Lung (tissue), 12 donors: ENCODE results near the gene DCDC1. TPM values are rescaled to one million over a fixed set of nuclear protein-coding genes. Genes with fewer than 3 reads are reported as not detected.

Experiments
- ATAC-seq: fragments of 200-7000 bp; cut with Tn5 transposase; one replicate; pipeline ENCODE4 v1.9.1; 2020; ENCODE audit warnings: moderate number of reproducible peaks; ENCODE audit not compliant: insufficient read depth, low FRiP score
- DNase-seq, 3 donors: peaks; one replicate each; pipeline ENCODE4 v3.0.0-alpha.2; 2013 to 2017
- H3K27ac ChIP-seq, 2 donors: one replicate each; pipeline ENCODE4 v1.5.1; 2013; ENCODE audit warnings: mild to moderate bottlenecking in 2 of 2, moderate library complexity in 2 of 2, control low read depth in 1 of 2, inconsistent platforms in 1 of 2, low read depth in 1 of 2, low read length in 1 of 2
- H3K27me3 ChIP-seq, 3 donors: one replicate each; pipeline ENCODE4 v1.5.1; 2013; ENCODE audit warnings: low read length in 2 of 3; ENCODE audit not compliant: control insufficient read depth in 3 of 3, insufficient read depth in 3 of 3
- H3K36me3 ChIP-seq, 4 donors: one replicate each; pipeline ENCODE4 v1.5.1; 2013; ENCODE audit warnings: low read length in 4 of 4, mild to moderate bottlenecking in 1 of 4, moderate library complexity in 1 of 4; ENCODE audit not compliant: control insufficient read depth in 4 of 4, insufficient read depth in 4 of 4
- H3K4me1 ChIP-seq, 5 donors: one replicate each; pipeline ENCODE4 v1.5.1; 2013; ENCODE audit warnings: low read length in 5 of 5, mild to moderate bottlenecking in 2 of 5, moderate library complexity in 1 of 5; ENCODE audit not compliant: control insufficient read depth in 5 of 5, insufficient read depth in 5 of 5
- H3K4me3 ChIP-seq: one replicate; pipeline ENCODE4 v1.5.1; 2013; ENCODE audit warnings: mild to moderate bottlenecking, control low read depth, moderate library complexity
- H3K9ac ChIP-seq, 2 donors: one replicate each; pipeline ENCODE4 v1.5.1; 2013; ENCODE audit warnings: low read length in 2 of 2, control low read depth in 1 of 2; ENCODE audit not compliant: insufficient read depth in 1 of 2
- H3K9me3 ChIP-seq, 4 donors: one replicate each; pipeline ENCODE4 v1.5.1; 2013; ENCODE audit warnings: low read length in 3 of 4, mild to moderate bottlenecking in 1 of 4, moderate library complexity in 1 of 4; ENCODE audit not compliant: control insufficient read depth in 4 of 4, insufficient read depth in 3 of 4
- WGBS, 2 donors: extraction: QIAGEN DNeasy Blood & Tissue Kit; methylation state at CpG; one replicate each; pipeline ENCODE4 v1.1.7; 2013; 5-methylcytosine and 5-hydroxymethylcytosine counted together
- polyA plus RNA-seq, 2 donors: library from polyadenylated mRNA; stranded (reverse); fragments of 200-250 nt; gene quantifications; one replicate each; pipeline ENCODE4 v1.2.1, GENCODE V29; 2013
- total RNA-seq, 2 donors: library from RNA; depleted of rRNA in 1 of 2; stranded (reverse); fragments of >200 nt in 1 of 2; gene quantifications; one replicate each; pipeline ENCODE4 v1.2.1, GENCODE V29; 2014 to 2021
- TF ChIP-seq, protein P1 (sequence below): IDR thresholded peaks from 2 replicates; pipeline ENCODE4 v1.5.1; 2012; ENCODE audit warnings: mild to moderate bottlenecking; ENCODE audit errors: control extremely low read depth, extremely low read depth
- donor health status: control.
- donor health status: control.
- donor health status: Bipolar disorder and iron deficiency.
- donor health status: healthy.
- donor health status: DM: yes; HTN: yes; CAD: no.

DCDC1 gene
- total and polyA plus RNA-seq, 4 donors, result 0.47 to 20.6 (median 4.7) TPM

DNA sequence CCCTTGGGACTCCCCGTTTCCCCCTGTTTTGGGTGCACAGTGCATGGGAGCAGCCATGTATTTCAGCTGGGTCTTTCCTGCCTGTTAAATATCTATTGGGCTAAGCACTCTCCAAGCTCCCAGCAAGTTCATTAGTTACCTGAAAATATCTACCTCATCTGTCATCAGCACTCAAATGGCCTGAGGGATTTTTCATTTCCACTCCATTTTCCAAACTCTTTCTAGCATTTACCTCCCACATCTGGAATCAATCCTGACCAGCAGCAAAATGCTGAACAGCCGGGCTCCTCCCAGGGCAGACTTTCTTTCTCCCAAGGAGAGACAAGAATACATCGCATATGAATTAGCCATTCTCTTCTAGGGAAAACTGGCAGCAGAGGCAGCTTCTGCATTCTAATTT lies 509.9 kb downstream of the DCDC1 start:
- no peak overlapping the region for H3K9ac ChIP-seq
- DNase-seq (no peak), ATAC-seq (no peak)
- H3K4me3 ChIP-seq, result no peak overlapping the region
- 77 to 90% methylated on average over 3 of the region's 3 CpGs for WGBS, 2 donors
- H3K36me3 ChIP-seq, result no peaks in the 10 kb centered on the region
- H3K4me1 ChIP-seq, result peaks cover 0 to 8% (median 0%) of the 10 kb centered on the region in 5 donors
- H3K27me3 ChIP-seq, result no peaks in the 10 kb centered on the region
- H3K9me3 ChIP-seq, result no peaks in the 10 kb centered on the region
- TF ChIP-seq, protein P1, sequence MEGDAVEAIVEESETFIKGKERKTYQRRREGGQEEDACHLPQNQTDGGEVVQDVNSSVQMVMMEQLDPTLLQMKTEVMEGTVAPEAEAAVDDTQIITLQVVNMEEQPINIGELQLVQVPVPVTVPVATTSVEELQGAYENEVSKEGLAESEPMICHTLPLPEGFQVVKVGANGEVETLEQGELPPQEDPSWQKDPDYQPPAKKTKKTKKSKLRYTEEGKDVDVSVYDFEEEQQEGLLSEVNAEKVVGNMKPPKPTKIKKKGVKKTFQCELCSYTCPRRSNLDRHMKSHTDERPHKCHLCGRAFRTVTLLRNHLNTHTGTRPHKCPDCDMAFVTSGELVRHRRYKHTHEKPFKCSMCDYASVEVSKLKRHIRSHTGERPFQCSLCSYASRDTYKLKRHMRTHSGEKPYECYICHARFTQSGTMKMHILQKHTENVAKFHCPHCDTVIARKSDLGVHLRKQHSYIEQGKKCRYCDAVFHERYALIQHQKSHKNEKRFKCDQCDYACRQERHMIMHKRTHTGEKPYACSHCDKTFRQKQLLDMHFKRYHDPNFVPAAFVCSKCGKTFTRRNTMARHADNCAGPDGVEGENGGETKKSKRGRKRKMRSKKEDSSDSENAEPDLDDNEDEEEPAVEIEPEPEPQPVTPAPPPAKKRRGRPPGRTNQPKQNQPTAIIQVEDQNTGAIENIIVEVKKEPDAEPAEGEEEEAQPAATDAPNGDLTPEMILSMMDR, result no peak
- H3K27ac ChIP-seq, result no peak overlapping the region

DNA sequence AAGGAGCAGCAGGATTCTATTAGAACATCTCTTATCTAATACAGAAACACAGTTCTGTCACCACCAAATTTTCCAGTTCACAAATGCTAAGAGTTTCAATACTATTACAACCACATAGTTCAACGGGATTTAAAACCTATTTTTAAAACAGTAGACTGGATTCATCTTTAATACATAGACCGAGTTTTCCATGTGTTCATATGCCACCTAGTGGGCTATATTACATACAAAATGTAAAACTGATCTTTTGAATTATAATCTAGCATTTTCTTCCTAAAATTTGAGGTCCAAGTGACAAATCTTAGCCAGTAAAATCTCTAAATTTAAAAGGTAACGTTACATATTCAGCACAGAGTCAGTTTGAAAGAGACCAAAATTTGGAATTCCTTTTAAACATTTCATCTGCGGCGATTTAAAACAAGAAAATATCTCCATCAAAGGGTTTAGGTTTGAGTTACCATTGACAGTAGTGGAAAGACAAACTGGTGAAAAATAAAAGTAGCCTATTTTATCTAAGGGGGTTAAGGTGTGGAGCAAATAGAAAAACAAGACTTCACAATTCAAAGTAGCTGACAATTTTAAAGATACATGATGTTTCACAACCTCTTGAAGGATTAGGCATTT lies 514.0 kb downstream of the DCDC1 start:
- no peak overlapping the region for H3K9ac ChIP-seq
- no peak overlapping the region for H3K4me3 ChIP-seq
- H3K36me3 ChIP-seq, result no peaks in the 10 kb centered on the region
- H3K27ac ChIP-seq, result no peak overlapping the region
- DNase-seq (peak in 2 of 3 donors; percentile 59 to 66), ATAC-seq (no peak)
- TF ChIP-seq, protein P1, result no peak
- H3K27me3 ChIP-seq, result no peaks in the 10 kb centered on the region
- no peaks in the 10 kb centered on the region for H3K9me3 ChIP-seq
- 50 to 58% methylated on average over 5 of the region's 5 CpGs for WGBS, 2 donors
- H3K4me1 ChIP-seq, result peaks cover 0 to 8% (median 0%) of the 10 kb centered on the region in 5 donors

DNA sequence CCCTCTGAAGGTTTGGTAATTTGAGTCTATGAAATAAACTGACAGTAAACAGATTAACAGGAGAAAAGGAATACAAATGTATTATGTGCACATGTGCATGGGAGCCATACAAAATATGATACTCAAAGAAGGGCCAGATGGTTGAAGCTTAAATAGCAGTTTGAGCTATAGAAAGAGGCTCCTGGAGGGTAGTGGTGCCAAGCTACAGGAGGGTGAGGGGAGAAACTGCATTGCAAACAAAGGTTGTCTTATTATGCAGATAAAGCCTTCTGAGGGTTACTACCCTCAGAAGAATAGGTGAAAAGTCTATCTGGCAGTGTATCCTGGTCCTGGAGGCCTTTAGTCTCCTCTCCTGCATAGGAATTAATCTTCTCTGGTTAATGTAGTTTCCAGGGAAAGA lies 516.1 kb downstream of the DCDC1 start:
- no peak overlapping the region for H3K4me3 ChIP-seq
- TF ChIP-seq, protein P1, result no peak
- no peaks in the 10 kb centered on the region for H3K36me3 ChIP-seq
- H3K27ac ChIP-seq, result no peak overlapping the region
- no peaks in the 10 kb centered on the region for H3K9me3 ChIP-seq
- DNase-seq (no peak), ATAC-seq (no peak)
- H3K9ac ChIP-seq, result no peak overlapping the region
- H3K27me3 ChIP-seq, result no peaks in the 10 kb centered on the region
- no peaks in the 10 kb centered on the region for H3K4me1 ChIP-seq

DNA sequence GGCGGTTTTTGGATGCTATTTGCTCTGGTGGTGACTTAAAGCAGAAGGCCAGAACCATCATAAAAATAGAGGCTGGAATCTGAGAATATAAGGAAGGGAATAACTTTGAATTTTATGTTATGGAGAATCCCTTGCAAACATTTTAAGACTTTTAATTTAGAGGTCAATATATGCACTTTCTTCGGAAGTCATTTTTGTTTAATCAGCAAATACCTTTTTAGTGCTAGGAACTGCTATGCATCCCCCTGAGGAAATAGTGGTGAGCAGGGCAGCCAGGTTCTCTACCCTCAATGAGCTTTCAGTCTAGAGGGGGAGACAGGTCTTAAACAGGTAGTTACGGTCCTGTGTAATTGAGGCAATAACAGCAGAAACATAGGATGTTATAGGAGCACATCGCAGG lies 516.9 kb downstream of the DCDC1 start:
- Histone ChIP-seq H3K4me1 (no peaks in the 10 kb centered on the region), H3K4me3 (no peak overlapping the region), H3K27ac (no peak overlapping the region), H3K27me3 (no peaks in the 10 kb centered on the region), H3K36me3 (no peaks in the 10 kb centered on the region), H3K9me3 (peaks cover 0 to 2% (median under 1%) of the 10 kb centered on the region in 4 donors), H3K9ac (no peak overlapping the region)
- TF ChIP-seq, protein P1, result no peak
- whole genome bisulfite sequencing, 2 donors, result 93 to 95% methylated on average over 4 of the region's 4 CpGs
- no peak for DNase-seq
- ATAC-seq, result no peak
